ENCODE results near the gene MPHOSPH10.

GRCh38 chr2:71101656-71102055 lies 28.8 kb upstream of the MPHOSPH10 start:
- TF ChIP-seq POLR2A (IDR thresholded peaks at IDR 0.05) (no peak), CTCF (IDR thresholded peaks at IDR 0.05 in 4 of 5, conservative IDR thresholded peaks at IDR 0.05 in 1 of 5) (no peak)
